ENCODE measurements around the gene C22orf23.

Gene C22orf23

GRCh38 chr22:37991731-37992442 is 38.5 kb upstream of the C22orf23 start:
- no peaks in the 10 kb centered on the region for H3K27me3 ChIP-seq
- no peak overlapping the region for H3K4me3 ChIP-seq
- no peaks in the 10 kb centered on the region for H4K20me1 ChIP-seq
- H3K9ac ChIP-seq = no peak overlapping the region
- no peak for TF ChIP-seq Cebpa-rat (IDR thresholded peaks at IDR 0.05)
- H3K27ac ChIP-seq = no peak overlapping the region
- no peaks in the 10 kb centered on the region; the same call in 1 of the 2 replicates for H3K36me3 ChIP-seq
- no peaks in the 10 kb centered on the region for H3K9me3 ChIP-seq
- H3K4me2 ChIP-seq = no peak overlapping the region
- peaks cover 49% of the 10 kb centered on the region for H3K4me1 ChIP-seq

- H3K27ac ChIP-seq = no peak overlapping the region
- no peak overlapping the region for H3K9ac ChIP-seq
- no peak for TF ChIP-seq Cebpa-rat (IDR thresholded peaks at IDR 0.05)
- no peaks in the 10 kb centered on the region for H4K20me1 ChIP-seq
- H3K4me1 ChIP-seq = peaks cover 49% of the 10 kb centered on the region
- H3K27me3 ChIP-seq = no peaks in the 10 kb centered on the region
- no peaks in the 10 kb centered on the region for H3K9me3 ChIP-seq
- no peaks in the 10 kb centered on the region; the same call in 1 of the 2 replicates for H3K36me3 ChIP-seq
- H3K4me2 ChIP-seq = no peak overlapping the region
- H3K4me3 ChIP-seq = no peak overlapping the region
Measured at GRCh38 chr22:37990862-37991261, 37.5 kb upstream of the C22orf23 start.

GRCh38 chr22:37990301-37990700 is 36.9 kb upstream of the C22orf23 start:
- Histone ChIP-seq H4K20me1 (no peaks in the 10 kb centered on the region), H3K9me3 (no peaks in the 10 kb centered on the region), H3K27me3 (no peaks in the 10 kb centered on the region), H3K36me3 (no peaks in the 10 kb centered on the region; the same call in 1 of the 2 replicates), H3K4me2 (no peak overlapping the region), H3K4me1 (peaks cover 49% of the 10 kb centered on the region), H3K9ac (no peak overlapping the region), H3K4me3 (no peak overlapping the region), H3K27ac (peak overlapping the region; percentile 22)
- no peak for TF ChIP-seq Cebpa-rat (IDR thresholded peaks at IDR 0.05)

GRCh38 chr22:37989146-37990045 is 36.0 kb upstream of the C22orf23 start:
- Histone ChIP-seq H3K27ac (peak overlapping the region; percentile 22; the same call in 1 of the 2 replicates), H3K9me3 (no peaks in the 10 kb centered on the region), H3K27me3 (no peaks in the 10 kb centered on the region), H4K20me1 (no peaks in the 10 kb centered on the region), H3K4me1 (peaks cover 47% of the 10 kb centered on the region), H3K4me3 (no peak overlapping the region), H3K4me2 (no peak overlapping the region), H3K9ac (no peak overlapping the region), H3K36me3 (no peaks in the 10 kb centered on the region; the same call in 1 of the 2 replicates)
- TF ChIP-seq Cebpa-rat (IDR thresholded peaks at IDR 0.05) = no peak

GRCh38 chr22:37986371-37986770 is 33.0 kb upstream of the C22orf23 start:
- TF ChIP-seq Cebpa-rat (IDR thresholded peaks at IDR 0.05) = no peak
- Histone ChIP-seq H3K27ac (peak overlapping the region; percentile 70), H3K9ac (0 out of 2 replicates have a peak overlapping the region, but pooled peaks have one; percentile 29), H3K9me3 (peaks cover 9% of the 10 kb centered on the region; the same call in 1 of the 2 replicates), H3K4me1 (peaks cover 57% of the 10 kb centered on the region), H3K36me3 (peaks cover 16% of the 10 kb centered on the region), H3K4me2 (peak overlapping the region; percentile 67), H4K20me1 (no peaks in the 10 kb centered on the region), H3K4me3 (no peak overlapping the region), H3K27me3 (no peaks in the 10 kb centered on the region)

GRCh38 chr22:37985751-37986281 is 32.4 kb upstream of the C22orf23 start:
- Histone ChIP-seq H3K4me3 (no peak overlapping the region), H3K27me3 (no peaks in the 10 kb centered on the region), H3K36me3 (peaks cover 16% of the 10 kb centered on the region), H3K9ac (0 out of 2 replicates have a peak overlapping the region, but pooled peaks have one; percentile 29), H3K9me3 (peaks cover 9% of the 10 kb centered on the region; the same call in 1 of the 2 replicates), H4K20me1 (no peaks in the 10 kb centered on the region), H3K4me1 (peaks cover 63% of the 10 kb centered on the region), H3K4me2 (peak overlapping the region; percentile 67), H3K27ac (peak overlapping the region; percentile 70)
- TF ChIP-seq Cebpa-rat (IDR thresholded peaks at IDR 0.05) = no peak

- Histone ChIP-seq H4K20me1 (no peaks in the 10 kb centered on the region), H3K27me3 (no peaks in the 10 kb centered on the region), H3K27ac (peak overlapping the region; percentile 63; the same call in 1 of the 2 replicates), H3K4me3 (no peak overlapping the region), H3K4me2 (peak overlapping the region; percentile 67), H3K9ac (no peak overlapping the region), H3K4me1 (peaks cover 70% of the 10 kb centered on the region), H3K9me3 (peaks cover 9% of the 10 kb centered on the region; the same call in 1 of the 2 replicates), H3K36me3 (peaks cover 16% of the 10 kb centered on the region)
- no peak for TF ChIP-seq Cebpa-rat (IDR thresholded peaks at IDR 0.05)
Measured at GRCh38 chr22:37985050-37985585, 31.7 kb upstream of the C22orf23 start.

GRCh38 chr22:37983860-37984791 is 30.7 kb upstream of the C22orf23 start, which contains the start of gene SOX10:
SOX10 (minus strand) TSS chr22:37984555; CDS start chr22:37983784, 771 bp downstream.
- Histone ChIP-seq H3K4me1 (peaks cover 80% of the 10 kb centered on the region), H3K4me2 (peak within 1 kb of the TSS; percentile 94), H3K9me3 (peaks cover 9% of the 10 kb centered on the region; the same call in 1 of the 2 replicates), H3K36me3 (peaks cover 16% of the 10 kb centered on the region), H3K27me3 (no peaks in the 10 kb centered on the region), H4K20me1 (no peaks in the 10 kb centered on the region), H3K4me3 (no peak within 1 kb of the TSS), H3K27ac (peak within 1 kb of the TSS; percentile 63), H3K9ac (0 out of 2 replicates have a peak within 1 kb of the TSS, but pooled peaks have one; percentile 38)
- no peak for TF ChIP-seq Cebpa-rat (IDR thresholded peaks at IDR 0.05)
